Activated B cell treated with CpG ODN at 0.5 μM for 24 hours (primary cell): ENCODE measurements around the gene RFX2. TPM values are rescaled to one million over a fixed set of nuclear protein-coding genes. Genes with fewer than 3 reads are reported as not detected.

ENCODE experiments used
- ATAC-seq: fragments of 200-7000 bp; cut with Tn5 transposase; one replicate; pipeline ENCODE4 v1.10.0; 2021; ENCODE audit warnings: low read depth, mild to moderate bottlenecking, moderate library complexity
- CTCF ChIA-PET: fragments of 350-600 bp; sonication (Branson Sonifier 250); formaldehyde crosslinking; loops from one replicate; lab custom pipeline; 2021; ENCODE audit warnings: antibody characterized with exemption; lab: Charles Lee
- POLR2A ChIA-PET: fragments of 350-600 bp; sonication (Branson Sonifier 250); formaldehyde crosslinking; loops from one replicate; lab custom pipeline; 2021; ENCODE audit warnings: antibody characterized with exemption; lab: Charles Lee
- DNase-seq: peaks from one replicate; pipeline ENCODE4 v3.0.0; 2022
- H3K27ac Mint-ChIP-seq: one replicate; pipeline ENCODE4 v1.8.0; 2020; ENCODE audit warnings: mixed read lengths
- H3K27me3 Mint-ChIP-seq: one replicate; pipeline ENCODE4 v1.8.0; 2021; ENCODE audit warnings: mixed read lengths
- H3K36me3 Mint-ChIP-seq: one replicate; pipeline ENCODE4 v1.8.0; 2021; ENCODE audit warnings: low read depth, mixed read lengths
- H3K4me1 Mint-ChIP-seq: one replicate; pipeline ENCODE4 v1.8.0; 2021; ENCODE audit warnings: mixed read lengths
- H3K4me3 Mint-ChIP-seq: one replicate; pipeline ENCODE4 v1.8.0; 2020; ENCODE audit warnings: mild to moderate bottlenecking, mixed read lengths
- H3K9me3 Mint-ChIP-seq: one replicate; pipeline ENCODE4 v1.8.0; 2020; ENCODE audit warnings: mixed read lengths
- intact Hi-C: fragments of 100-400 bp; cut with micrococcal nuclease; formaldehyde crosslinking; loops from one replicate; pipeline ENCODE4 v1.15.1; 2024
- total RNA-seq: library from RNA; stranded (reverse); gene quantifications from 2 replicates; pipeline ENCODE4 v1.2.3, GENCODE V29; 2022
- TF ChIP-seq, protein P1 (sequence below): fragments of 200-600 bp; IDR thresholded peaks from one replicate; pipeline ENCODE4 v1.8.0; 2022; ENCODE audit warnings: antibody characterized with exemption, mild to moderate bottlenecking

The RFX2 gene
- total RNA-seq, 1 donor from 2014 or later: 7.0 TPM

DNA sequence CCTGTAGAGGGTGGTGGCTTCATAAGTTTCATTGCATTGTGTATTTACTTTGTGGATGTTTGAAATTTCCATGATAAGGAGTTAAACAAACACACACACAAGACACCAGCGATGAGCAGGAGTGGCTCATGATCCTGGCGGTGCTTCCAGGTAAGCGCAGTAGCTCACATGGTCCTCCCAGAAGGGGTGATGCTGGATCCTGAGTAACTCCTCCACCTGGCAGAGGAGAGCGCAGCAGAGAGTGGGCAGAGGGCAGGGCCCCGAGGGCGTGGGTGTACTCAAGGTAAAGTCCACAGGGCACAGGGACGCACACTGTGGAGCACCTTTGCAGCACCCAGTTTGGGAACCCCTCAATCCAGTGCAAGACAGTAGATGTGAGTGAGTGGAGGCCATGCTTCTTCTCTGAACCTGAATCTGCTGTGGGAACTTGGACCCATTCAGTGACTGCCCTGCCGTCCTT is 54.0 kb downstream of the RFX2 start:
- intact Hi-C loops: no loop called here
- no peaks in the 10 kb centered on the region for H3K9me3 Mint-ChIP-seq
- ChIA-PET POLR2A (no interaction called here), CTCF (interaction anchor here (1.5 kb wide), 1 partner anchor 69 kb away, joined by 4 read pairs; no protein-coding TSS in a partner anchor)
- no peaks in the 10 kb centered on the region for H3K36me3 Mint-ChIP-seq
- no peak for DNase-seq
- H3K27me3 Mint-ChIP-seq: no peaks in the 10 kb centered on the region
- no peaks in the 10 kb centered on the region for H3K4me1 Mint-ChIP-seq
- TF ChIP-seq, protein P1, sequence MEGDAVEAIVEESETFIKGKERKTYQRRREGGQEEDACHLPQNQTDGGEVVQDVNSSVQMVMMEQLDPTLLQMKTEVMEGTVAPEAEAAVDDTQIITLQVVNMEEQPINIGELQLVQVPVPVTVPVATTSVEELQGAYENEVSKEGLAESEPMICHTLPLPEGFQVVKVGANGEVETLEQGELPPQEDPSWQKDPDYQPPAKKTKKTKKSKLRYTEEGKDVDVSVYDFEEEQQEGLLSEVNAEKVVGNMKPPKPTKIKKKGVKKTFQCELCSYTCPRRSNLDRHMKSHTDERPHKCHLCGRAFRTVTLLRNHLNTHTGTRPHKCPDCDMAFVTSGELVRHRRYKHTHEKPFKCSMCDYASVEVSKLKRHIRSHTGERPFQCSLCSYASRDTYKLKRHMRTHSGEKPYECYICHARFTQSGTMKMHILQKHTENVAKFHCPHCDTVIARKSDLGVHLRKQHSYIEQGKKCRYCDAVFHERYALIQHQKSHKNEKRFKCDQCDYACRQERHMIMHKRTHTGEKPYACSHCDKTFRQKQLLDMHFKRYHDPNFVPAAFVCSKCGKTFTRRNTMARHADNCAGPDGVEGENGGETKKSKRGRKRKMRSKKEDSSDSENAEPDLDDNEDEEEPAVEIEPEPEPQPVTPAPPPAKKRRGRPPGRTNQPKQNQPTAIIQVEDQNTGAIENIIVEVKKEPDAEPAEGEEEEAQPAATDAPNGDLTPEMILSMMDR: no peak
- no peak overlapping the region for H3K4me3 Mint-ChIP-seq
- no peak for ATAC-seq
- H3K27ac Mint-ChIP-seq: no peak overlapping the region

DNA sequence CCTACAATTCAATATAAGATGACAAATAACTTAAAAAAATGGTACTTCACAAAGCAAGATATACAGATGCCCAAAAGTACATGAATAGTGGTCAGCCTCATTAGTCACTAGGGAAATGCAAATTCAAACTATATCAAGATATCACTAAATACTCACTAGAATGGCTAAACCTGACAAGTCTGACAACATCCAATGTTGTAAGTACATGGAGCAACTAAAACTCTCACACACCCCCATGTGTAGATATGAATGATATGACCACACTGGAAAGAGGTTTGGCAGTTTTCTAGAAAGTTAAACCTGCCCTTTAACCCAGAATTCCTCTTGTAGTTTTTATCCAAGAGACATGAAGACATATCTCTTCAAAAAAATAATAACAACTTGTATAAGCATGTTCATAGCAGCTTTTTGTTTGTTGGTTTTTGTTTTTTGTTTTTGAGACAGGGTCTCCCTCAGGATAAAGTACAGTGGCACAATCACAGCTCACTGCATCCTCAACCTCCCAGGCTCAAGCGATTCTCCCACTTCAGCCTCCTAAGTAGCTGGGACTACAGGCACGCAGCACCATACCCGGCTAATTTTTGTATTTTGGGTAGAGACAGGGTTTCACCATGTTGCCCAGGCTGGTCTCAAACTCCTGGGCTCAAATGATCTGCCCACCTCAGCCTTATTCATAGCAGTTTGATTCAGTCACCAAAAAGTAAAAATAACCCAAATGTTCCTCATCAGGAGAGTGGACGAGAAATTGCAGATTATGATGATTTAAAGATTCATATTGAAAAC is 55.1 kb downstream of the RFX2 start:
- Mint-ChIP-seq H3K27ac (no peak overlapping the region), H3K9me3 (no peaks in the 10 kb centered on the region), H3K4me3 (no peak overlapping the region), H3K27me3 (no peaks in the 10 kb centered on the region), H3K4me1 (no peaks in the 10 kb centered on the region), H3K36me3 (no peaks in the 10 kb centered on the region)
- ATAC-seq (no peak), DNase-seq (no peak)
- intact Hi-C loops: no loop called here
- CTCF ChIA-PET: interaction anchor here (1.8 kb wide), 1 partner anchor 70 kb away, joined by 6 read pairs; no protein-coding TSS in a partner anchor
- TF ChIP-seq, protein P1: no peak
- POLR2A ChIA-PET: interaction anchor here (0.6 kb wide), 1 partner anchor 960 kb away, joined by 3 read pairs; no protein-coding TSS in a partner anchor

DNA sequence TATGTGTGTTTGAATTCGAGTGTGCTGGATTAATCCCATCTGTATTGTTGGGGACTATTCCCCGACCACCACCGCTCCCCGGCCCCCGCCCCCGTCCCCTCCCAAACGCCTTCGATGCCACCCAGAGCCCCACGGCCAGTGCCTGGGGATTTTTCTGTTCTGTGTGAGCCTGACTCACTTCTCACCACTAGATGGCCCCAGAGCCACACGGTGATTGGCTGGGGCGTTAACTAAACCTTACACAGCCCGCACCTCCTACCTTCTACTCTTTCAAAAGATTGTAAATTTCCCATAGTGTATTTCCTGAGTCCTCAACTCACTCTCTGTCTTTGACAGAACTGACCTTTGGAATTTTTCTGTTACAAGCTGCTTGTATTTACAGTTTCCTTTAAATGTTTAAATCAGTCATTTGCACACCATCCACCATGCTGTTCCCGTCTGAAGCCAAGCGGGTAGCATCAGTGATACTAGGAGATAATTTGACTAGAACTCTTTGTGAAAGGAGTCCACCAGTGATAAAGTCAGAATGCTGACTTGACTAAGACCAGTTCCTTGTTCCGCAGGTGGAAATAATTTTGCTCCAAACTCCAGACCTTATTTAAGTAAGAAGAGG is 61.4 kb downstream of the RFX2 start:
- H3K27me3 Mint-ChIP-seq: no peaks in the 10 kb centered on the region
- peaks cover 4% of the 10 kb centered on the region for H3K4me1 Mint-ChIP-seq
- H3K36me3 Mint-ChIP-seq: no peaks in the 10 kb centered on the region
- ChIA-PET POLR2A (interaction anchor here (0.6 to 1.3 kb wide), 4 partner anchors 58 to 416 kb away, joined by 7 to 11 read pairs (median 8); no protein-coding TSS in a partner anchor), CTCF (interaction anchor here (0.6 to 5.7 kb wide), 15 partner anchors 11 to 815 kb away, joined by 3 to 138 read pairs (median 4); no protein-coding TSS in a partner anchor)
- ATAC-seq (peak; percentile 96), DNase-seq (peak; percentile 62)
- TF ChIP-seq, protein P1: no peak
- no peaks in the 10 kb centered on the region for H3K9me3 Mint-ChIP-seq
- intact Hi-C loops: loop anchor here (1.0 kb wide), 4 partner anchors 51 to 814 kb away; no protein-coding TSS in a partner anchor
- no peak overlapping the region for H3K27ac Mint-ChIP-seq
- no peak overlapping the region for H3K4me3 Mint-ChIP-seq

DNA sequence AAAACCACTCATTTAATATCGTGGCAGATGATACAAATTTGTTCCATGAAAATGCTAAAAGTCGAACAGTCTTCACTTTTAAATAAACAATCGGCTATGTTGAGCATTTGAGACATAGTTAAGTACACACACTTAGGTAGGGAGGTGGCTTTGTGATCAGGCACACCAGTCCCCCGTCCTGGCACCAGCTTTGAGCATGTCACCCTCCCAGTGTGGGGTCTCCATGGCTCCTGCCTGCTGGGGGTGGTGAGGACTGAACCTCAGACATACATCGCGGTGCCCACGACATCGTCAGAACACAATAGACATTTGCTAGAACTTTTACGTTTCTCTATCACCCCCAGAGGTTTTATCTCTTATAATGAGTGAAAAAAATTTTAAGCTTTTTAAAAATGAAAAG is 62.0 kb downstream of the RFX2 start:
- POLR2A ChIA-PET: interaction anchor here (0.6 to 1.3 kb wide), 4 partner anchors 59 to 416 kb away, joined by 7 to 11 read pairs (median 8); no protein-coding TSS in a partner anchor
- H3K4me3 Mint-ChIP-seq: no peak overlapping the region
- no peaks in the 10 kb centered on the region for H3K9me3 Mint-ChIP-seq
- no peak overlapping the region for H3K27ac Mint-ChIP-seq
- peaks cover 4% of the 10 kb centered on the region for H3K4me1 Mint-ChIP-seq
- no peaks in the 10 kb centered on the region for H3K36me3 Mint-ChIP-seq
- intact Hi-C loops: loop anchor here (1.0 kb wide), 1 partner anchor 61 kb away; no protein-coding TSS in a partner anchor
- H3K27me3 Mint-ChIP-seq: no peaks in the 10 kb centered on the region
- no peak for ATAC-seq
- TF ChIP-seq, protein P1: no peak
- no peak for DNase-seq
- CTCF ChIA-PET: interaction anchor here (0.6 to 5.7 kb wide), 16 partner anchors 10 to 816 kb away, joined by 3 to 138 read pairs (median 4); no protein-coding TSS in a partner anchor
